NT2/D1 (cell line): ENCODE data around the gene FRY.

ENCODE experiments used
- DNase-seq: peaks from one replicate; pipeline ENCODE4 v3.0.0-alpha.2; 2011; ENCODE audit warnings: low read depth, low spot score
- H3K27me3 ChIP-seq: 2 replicates; pipeline ENCODE4 v1.6.0; 2011; ENCODE audit warnings: mild to moderate bottlenecking; ENCODE audit not compliant: insufficient read length, insufficient read depth
- H3K36me3 ChIP-seq: 2 replicates; pipeline ENCODE4 v1.6.1; 2011; ENCODE audit warnings: mild to moderate bottlenecking, low read length, mixed read lengths; ENCODE audit not compliant: insufficient read depth, insufficient read length
- H3K4me1 ChIP-seq: 2 replicates; pipeline ENCODE4 v1.5.1; 2011; ENCODE audit not compliant: insufficient read depth, insufficient read length
- H3K4me3 ChIP-seq: 2 replicates; pipeline ENCODE4 v1.5.1; 2011; ENCODE audit warnings: low read depth; ENCODE audit not compliant: insufficient read length
- H3K9ac ChIP-seq: 2 replicates; pipeline ENCODE4 v1.6.0; 2011; ENCODE audit warnings: low read depth; ENCODE audit not compliant: insufficient read length
- H3K9me3 ChIP-seq: 2 replicates; pipeline ENCODE4 v1.5.1; 2011; ENCODE audit warnings: mild to moderate bottlenecking, low read length; ENCODE audit not compliant: insufficient read depth
- SUZ12 ChIP-seq: IDR thresholded peaks from 2 replicates; pipeline ENCODE4 v1.6.1; 2011; ENCODE audit not compliant: insufficient read length, insufficient read depth; ENCODE audit errors: extremely low read depth
- YY1 ChIP-seq: IDR thresholded peaks from 2 replicates; pipeline ENCODE4 v1.6.1; 2011; ENCODE audit not compliant: insufficient read length, insufficient read depth
- ZNF274 ChIP-seq: IDR thresholded peaks from 2 replicates; pipeline ENCODE4 v1.6.1; 2011; ENCODE audit warnings: mild to moderate bottlenecking, low read depth, low read length

FRY gene

GRCh38 chr13:32036126-32036695 lies 4.6 kb downstream of the FRY start:
- no peak overlapping the region for H3K4me3 ChIP-seq

GRCh38 chr13:32036757-32037156 lies 5.2 kb downstream of the FRY start:
- TF ChIP-seq YY1 (no peak), SUZ12 (no peak), ZNF274 (no peak)
- H3K9ac ChIP-seq = no peak overlapping the region

More at GRCh38 chr13:32036126-32036695, 4.6 kb downstream of the FRY start:
- Histone ChIP-seq H3K27me3 (peaks cover 11% of the 10 kb centered on the region), H3K9me3 (no peaks in the 10 kb centered on the region), H3K9ac (no peak overlapping the region), H3K4me1 (no peaks in the 10 kb centered on the region), H3K36me3 (no peaks in the 10 kb centered on the region)
- no peak for TF ChIP-seq SUZ12
- TF ChIP-seq ZNF274 = no peak
- TF ChIP-seq YY1 = no peak
- no peak for DNase-seq

GRCh38 chr13:32037471-32037870 lies 5.9 kb downstream of the FRY start:
- no peak for TF ChIP-seq SUZ12
- TF ChIP-seq ZNF274 = no peak
- TF ChIP-seq YY1 = no peak
- no peak for DNase-seq

More at GRCh38 chr13:32036757-32037156, 5.2 kb downstream of the FRY start:
- no peak for DNase-seq
- no peak overlapping the region for H3K4me3 ChIP-seq
- H3K9me3 ChIP-seq = no peaks in the 10 kb centered on the region
- H3K36me3 ChIP-seq = no peaks in the 10 kb centered on the region
- peaks cover 11% of the 10 kb centered on the region for H3K27me3 ChIP-seq
- H3K4me1 ChIP-seq = no peaks in the 10 kb centered on the region

GRCh38 chr13:32038343-32038742 lies 6.8 kb downstream of the FRY start:
- Histone ChIP-seq H3K4me3 (no peak overlapping the region), H3K9ac (no peak overlapping the region), H3K36me3 (no peaks in the 10 kb centered on the region), H3K27me3 (no peaks in the 10 kb centered on the region), H3K9me3 (no peaks in the 10 kb centered on the region), H3K4me1 (no peaks in the 10 kb centered on the region)
- DNase-seq = no peak
- TF ChIP-seq YY1 (no peak), ZNF274 (no peak), SUZ12 (no peak)

More at GRCh38 chr13:32037471-32037870, 5.9 kb downstream of the FRY start:
- Histone ChIP-seq H3K9me3 (no peaks in the 10 kb centered on the region), H3K27me3 (peaks cover 6% of the 10 kb centered on the region), H3K36me3 (no peaks in the 10 kb centered on the region), H3K4me3 (no peak overlapping the region), H3K9ac (no peak overlapping the region), H3K4me1 (no peaks in the 10 kb centered on the region)

- DNase-seq = no peak
- H3K9ac ChIP-seq = no peak overlapping the region
- H3K9me3 ChIP-seq = no peaks in the 10 kb centered on the region
Measured at GRCh38 chr13:32039056-32039455, 7.5 kb downstream of the FRY start.

GRCh38 chr13:32039528-32039927 lies 8.0 kb downstream of the FRY start:
- H3K36me3 ChIP-seq = no peaks in the 10 kb centered on the region
- no peak overlapping the region for H3K9ac ChIP-seq
- no peaks in the 10 kb centered on the region for H3K9me3 ChIP-seq
- no peaks in the 10 kb centered on the region for H3K27me3 ChIP-seq
- H3K4me3 ChIP-seq = no peak overlapping the region
- TF ChIP-seq SUZ12 = no peak
- no peak for TF ChIP-seq ZNF274
- TF ChIP-seq YY1 = no peak
- DNase-seq = no peak
- H3K4me1 ChIP-seq = no peaks in the 10 kb centered on the region

More at GRCh38 chr13:32039056-32039455, 7.5 kb downstream of the FRY start:
- no peaks in the 10 kb centered on the region for H3K4me1 ChIP-seq
- no peak overlapping the region for H3K4me3 ChIP-seq
- no peaks in the 10 kb centered on the region for H3K27me3 ChIP-seq
- H3K36me3 ChIP-seq = no peaks in the 10 kb centered on the region
- no peak for TF ChIP-seq YY1
- no peak for TF ChIP-seq ZNF274
- no peak for TF ChIP-seq SUZ12

- H3K9ac ChIP-seq = no peak overlapping the region
- H3K4me3 ChIP-seq = no peak overlapping the region
- no peaks in the 10 kb centered on the region for H3K4me1 ChIP-seq
- H3K36me3 ChIP-seq = no peaks in the 10 kb centered on the region
- no peaks in the 10 kb centered on the region for H3K9me3 ChIP-seq
- no peaks in the 10 kb centered on the region for H3K27me3 ChIP-seq
- TF ChIP-seq SUZ12 = no peak
- TF ChIP-seq YY1 = no peak
- no peak for TF ChIP-seq ZNF274
- no peak for DNase-seq
Measured at GRCh38 chr13:32040052-32040642, 8.6 kb downstream of the FRY start.
